HepG2 (cell line): ENCODE measurements around the gene NAA38. TPM values are rescaled to one million over a fixed set of nuclear protein-coding genes. Genes with fewer than 3 reads are reported as not detected.

Source experiments
- CEBPG ChIP-seq: IDR thresholded peaks from 2 replicates; pipeline ENCODE4 v1.6.1; 2016
- ERF ChIP-seq: IDR thresholded peaks from 2 replicates; pipeline ENCODE4 v1.6.1; 2018; ENCODE audit warnings: missing biosample characterization, missing genetic modification reagents
- GPN1 ChIP-seq: sonication (generic); formaldehyde crosslinking; IDR thresholded peaks from 2 replicates; pipeline ENCODE4 v1.5.1; 2020; ENCODE audit warnings: missing genetic modification reagents, borderline replicate concordance
- KDM4B ChIP-seq: sonication (generic); formaldehyde crosslinking; IDR thresholded peaks from 2 replicates; pipeline ENCODE4 v1.4.0; 2020; ENCODE audit warnings: missing genetic modification reagents
- KLF11 ChIP-seq: IDR thresholded peaks from 2 replicates; pipeline ENCODE4 v1.6.1; 2016; ENCODE audit warnings: missing compliant biosample characterization
- PTBP1 ChIP-seq: fragments of 200-400 bp; formaldehyde crosslinking; IDR thresholded peaks from 2 replicates; pipeline ENCODE4 v1.6.1; 2018; ENCODE audit warnings: low read length, low read depth; ENCODE audit not compliant: poor library complexity, severe bottlenecking
- RBFOX2 ChIP-seq: fragments of 200-400 bp; formaldehyde crosslinking; IDR thresholded peaks from 2 replicates; pipeline ENCODE4 v1.6.1; 2017; ENCODE audit warnings: low read depth, mild to moderate bottlenecking, low read length
- RNF2 ChIP-seq: fragments of 450-650 bp; conservative IDR thresholded peaks from 2 replicates; pipeline ENCODE4 v1.6.1; 2016; ENCODE audit warnings: low read depth
- SIN3B ChIP-seq: fragments of 150-350 bp; IDR thresholded peaks from 2 replicates; pipeline ENCODE4 v1.6.1; 2014; ENCODE audit warnings: low read length
- SMARCE1 ChIP-seq: fragments of 450-650 bp; IDR thresholded peaks from 2 replicates; pipeline ENCODE4 v1.6.1; 2017; ENCODE audit warnings: borderline replicate concordance
- TP53 ChIP-seq: sonication (generic); formaldehyde crosslinking; conservative IDR thresholded peaks from 2 replicates; pipeline ENCODE4 v1.4.0; 2020; ENCODE audit warnings: missing genetic modification reagents
- ZNF10 ChIP-seq: sonication (generic); formaldehyde crosslinking; IDR thresholded peaks from 2 replicates; pipeline ENCODE4 v1.4.0; 2020; ENCODE audit warnings: mild to moderate bottlenecking, low read depth, missing genetic modification reagents, borderline replicate concordance
- ZNF326 ChIP-seq: sonication (generic); formaldehyde crosslinking; IDR thresholded peaks from 2 replicates; pipeline ENCODE4 v1.4.0; 2020; ENCODE audit warnings: missing genetic modification reagents, borderline replicate concordance
- ZNF572 ChIP-seq: sonication (generic); formaldehyde crosslinking; IDR thresholded peaks from 2 replicates; pipeline ENCODE4 v1.5.1; 2020; ENCODE audit warnings: mild to moderate bottlenecking, missing genetic modification reagents
- ZNF781 ChIP-seq: sonication (generic); formaldehyde crosslinking; IDR thresholded peaks from 2 replicates; pipeline ENCODE4 v1.5.1; 2020; ENCODE audit warnings: borderline replicate concordance, mild to moderate bottlenecking, missing genetic modification reagents; ENCODE audit errors: not compliant biosample characterization
- polyA plus RNA-seq, 8 experiments: library from polyadenylated mRNA; depleted of rRNA in 3 of 8; stranded (reverse) in 7 of 8; unstranded in 1 of 8; fragments of >200 nt; fragmentation: Illumina TruSeq in 4 of 8; extraction: Trizol in 4 of 8; gene quantifications; 2 replicates each; pipeline versions ENCODE4 v1.2.1 to v1.2.3, GENCODE V29; 2011 to 2016; ENCODE audit warnings: low read depth in 4 of 8, missing spikeins in 1 of 8, mixed read lengths in 1 of 8; ENCODE audit not compliant: insufficient read depth in 1 of 8
- total RNA-seq, 5 experiments: library from RNA; depleted of rRNA; stranded (reverse); fragments of >200 nt; fragmentation: Illumina TruSeq; extraction: Trizol; gene quantifications; 2 replicates each; pipeline ENCODE4 v1.2.3, GENCODE V29; 2016; ENCODE audit warnings: low read depth in 1 of 5
- TF ChIP-seq, protein P1 (sequence below): sonication (generic); formaldehyde crosslinking; IDR thresholded peaks from 2 replicates; pipeline ENCODE4 v1.5.1; 2020; ENCODE audit warnings: missing genetic modification reagents, mild to moderate bottlenecking, borderline replicate concordance
- TF ChIP-seq, protein P2 (sequence below): IDR thresholded peaks from 2 replicates; pipeline ENCODE4 v1.6.1; 2016; ENCODE audit warnings: mild to moderate bottlenecking
- TF ChIP-seq, protein P3 (sequence below): sonication (generic); formaldehyde crosslinking; IDR thresholded peaks from 2 replicates; pipeline ENCODE4 v1.4.0; 2020; ENCODE audit warnings: missing genetic modification reagents
- TF ChIP-seq, protein P4 (sequence below): sonication (generic); formaldehyde crosslinking; IDR thresholded peaks from 2 replicates; pipeline ENCODE4 v1.4.0; 2020; ENCODE audit warnings: missing genetic modification reagents, low read depth, mild to moderate bottlenecking, borderline replicate concordance
- TF ChIP-seq, protein P5 (sequence below): sonication (generic); formaldehyde crosslinking; IDR thresholded peaks from 2 replicates; pipeline ENCODE4 v1.9.0; 2021; ENCODE audit warnings: missing genetic modification reagents, borderline replicate concordance

NAA38 gene
- total and polyA plus RNA-seq, 2 of the 13 experiments (the other 11 are each of a cell fraction or from before 2014, with no cell fraction given): 46.9 to 91.6 TPM

DNA sequence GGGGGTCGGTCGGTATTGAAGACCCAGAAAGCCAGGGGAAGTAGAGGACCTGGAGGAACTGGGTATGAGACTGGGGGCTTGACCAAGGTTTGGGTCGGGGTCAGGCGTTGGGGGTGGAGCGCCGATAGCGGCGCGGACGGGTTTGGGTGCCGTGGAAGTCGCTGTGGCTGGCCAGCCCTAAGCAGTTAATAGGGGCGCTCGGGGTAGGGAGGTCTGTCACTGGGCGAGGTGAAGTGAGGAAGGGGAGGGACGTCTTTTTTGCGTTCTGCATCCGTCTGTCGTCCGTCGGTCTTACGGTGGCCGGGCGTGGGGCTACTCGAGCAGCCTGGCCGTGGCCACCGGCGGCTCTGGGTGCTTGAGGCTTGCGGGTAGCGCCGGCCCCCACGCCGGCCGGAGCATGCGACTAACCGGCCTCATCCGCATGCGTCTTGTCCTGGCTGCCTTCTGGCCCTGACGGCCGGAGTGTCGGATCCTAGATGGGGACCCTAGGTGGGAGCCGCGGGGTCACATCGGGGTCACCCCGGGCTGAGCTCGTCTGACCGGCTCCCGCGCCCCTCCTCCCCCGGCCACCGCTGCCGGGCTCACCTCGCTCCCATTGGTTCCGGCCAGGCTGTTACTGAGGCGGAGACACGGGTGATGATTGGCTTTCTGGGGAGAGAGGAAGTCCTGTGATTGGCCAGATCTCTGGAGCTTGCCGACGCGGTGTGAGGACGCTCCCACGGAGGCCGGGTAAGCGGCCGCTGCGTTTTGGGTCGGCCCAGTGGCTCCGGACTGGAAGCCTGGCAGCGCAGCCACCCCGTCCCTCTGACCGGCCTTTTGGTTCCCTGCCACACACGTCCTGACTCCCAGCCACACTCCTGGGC is 12.8 kb downstream of the NAA38 start (continued):
- TF ChIP-seq, protein P1, sequence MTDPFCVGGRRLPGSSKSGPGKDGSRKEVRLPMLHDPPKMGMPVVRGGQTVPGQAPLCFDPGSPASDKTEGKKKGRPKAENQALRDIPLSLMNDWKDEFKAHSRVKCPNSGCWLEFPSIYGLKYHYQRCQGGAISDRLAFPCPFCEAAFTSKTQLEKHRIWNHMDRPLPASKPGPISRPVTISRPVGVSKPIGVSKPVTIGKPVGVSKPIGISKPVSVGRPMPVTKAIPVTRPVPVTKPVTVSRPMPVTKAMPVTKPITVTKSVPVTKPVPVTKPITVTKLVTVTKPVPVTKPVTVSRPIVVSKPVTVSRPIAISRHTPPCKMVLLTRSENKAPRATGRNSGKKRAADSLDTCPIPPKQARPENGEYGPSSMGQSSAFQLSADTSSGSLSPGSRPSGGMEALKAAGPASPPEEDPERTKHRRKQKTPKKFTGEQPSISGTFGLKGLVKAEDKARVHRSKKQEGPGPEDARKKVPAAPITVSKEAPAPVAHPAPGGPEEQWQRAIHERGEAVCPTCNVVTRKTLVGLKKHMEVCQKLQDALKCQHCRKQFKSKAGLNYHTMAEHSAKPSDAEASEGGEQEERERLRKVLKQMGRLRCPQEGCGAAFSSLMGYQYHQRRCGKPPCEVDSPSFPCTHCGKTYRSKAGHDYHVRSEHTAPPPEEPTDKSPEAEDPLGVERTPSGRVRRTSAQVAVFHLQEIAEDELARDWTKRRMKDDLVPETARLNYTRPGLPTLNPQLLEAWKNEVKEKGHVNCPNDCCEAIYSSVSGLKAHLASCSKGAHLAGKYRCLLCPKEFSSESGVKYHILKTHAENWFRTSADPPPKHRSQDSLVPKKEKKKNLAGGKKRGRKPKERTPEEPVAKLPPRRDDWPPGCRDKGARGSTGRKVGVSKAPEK (CRISPR knock-in tag): no peak
- no peak for TF ChIP-seq ZNF10 (CRISPR knock-in tag)
- no peak for TF ChIP-seq PTBP1
- no peak for TF ChIP-seq GPN1 (CRISPR knock-in tag)
- TF ChIP-seq, protein P2, sequence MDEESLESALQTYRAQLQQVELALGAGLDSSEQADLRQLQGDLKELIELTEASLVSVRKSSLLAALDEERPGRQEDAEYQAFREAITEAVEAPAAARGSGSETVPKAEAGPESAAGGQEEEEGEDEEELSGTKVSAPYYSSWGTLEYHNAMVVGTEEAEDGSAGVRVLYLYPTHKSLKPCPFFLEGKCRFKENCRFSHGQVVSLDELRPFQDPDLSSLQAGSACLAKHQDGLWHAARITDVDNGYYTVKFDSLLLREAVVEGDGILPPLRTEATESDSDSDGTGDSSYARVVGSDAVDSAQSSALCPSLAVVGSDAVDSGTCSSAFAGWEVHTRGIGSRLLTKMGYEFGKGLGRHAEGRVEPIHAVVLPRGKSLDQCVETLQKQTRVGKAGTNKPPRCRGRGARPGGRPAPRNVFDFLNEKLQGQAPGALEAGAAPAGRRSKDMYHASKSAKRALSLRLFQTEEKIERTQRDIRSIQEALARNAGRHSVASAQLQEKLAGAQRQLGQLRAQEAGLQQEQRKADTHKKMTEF: 0 out of 2 replicates have a peak, but pooled peaks have one; percentile 42
- TF ChIP-seq ZNF781 (CRISPR knock-in tag): no peak
- peak; percentile 61; the same call in 1 of the 2 replicates for TF ChIP-seq ZNF326 (CRISPR knock-in tag)
- TF ChIP-seq KLF11: no peak
- TF ChIP-seq ZNF572: no peak
- TF ChIP-seq KDM4B: no peak
- TF ChIP-seq RNF2: 0 out of 2 replicates have a peak, but pooled peaks have one; percentile 30
- TF ChIP-seq SIN3B: no peak
- TF ChIP-seq, protein P3, sequence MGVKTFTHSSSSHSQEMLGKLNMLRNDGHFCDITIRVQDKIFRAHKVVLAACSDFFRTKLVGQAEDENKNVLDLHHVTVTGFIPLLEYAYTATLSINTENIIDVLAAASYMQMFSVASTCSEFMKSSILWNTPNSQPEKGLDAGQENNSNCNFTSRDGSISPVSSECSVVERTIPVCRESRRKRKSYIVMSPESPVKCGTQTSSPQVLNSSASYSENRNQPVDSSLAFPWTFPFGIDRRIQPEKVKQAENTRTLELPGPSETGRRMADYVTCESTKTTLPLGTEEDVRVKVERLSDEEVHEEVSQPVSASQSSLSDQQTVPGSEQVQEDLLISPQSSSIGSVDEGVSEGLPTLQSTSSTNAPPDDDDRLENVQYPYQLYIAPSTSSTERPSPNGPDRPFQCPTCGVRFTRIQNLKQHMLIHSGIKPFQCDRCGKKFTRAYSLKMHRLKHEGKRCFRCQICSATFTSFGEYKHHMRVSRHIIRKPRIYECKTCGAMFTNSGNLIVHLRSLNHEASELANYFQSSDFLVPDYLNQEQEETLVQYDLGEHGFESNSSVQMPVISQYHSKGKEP (CRISPR knock-in tag): no peak
- TF ChIP-seq, protein P4, sequence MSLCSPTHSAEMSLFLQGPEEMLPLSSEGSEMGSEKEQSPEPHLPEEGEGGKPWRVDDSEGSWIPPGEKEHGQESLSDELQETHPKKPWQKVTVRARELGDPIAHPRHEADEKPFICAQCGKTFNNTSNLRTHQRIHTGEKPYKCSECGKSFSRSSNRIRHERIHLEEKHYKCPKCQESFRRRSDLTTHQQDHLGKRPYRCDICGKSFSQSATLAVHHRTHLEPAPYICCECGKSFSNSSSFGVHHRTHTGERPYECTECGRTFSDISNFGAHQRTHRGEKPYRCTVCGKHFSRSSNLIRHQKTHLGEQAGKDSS (CRISPR knock-in tag): peak; percentile 33; the same call in 1 of the 2 replicates
- no peak for TF ChIP-seq TP53
- no peak for TF ChIP-seq CEBPG (CRISPR knock-in tag)
- TF ChIP-seq SMARCE1: no peak
- peak; percentile 90 for TF ChIP-seq RBFOX2
- TF ChIP-seq ERF (CRISPR knock-in tag): no peak
- TF ChIP-seq, protein P5, sequence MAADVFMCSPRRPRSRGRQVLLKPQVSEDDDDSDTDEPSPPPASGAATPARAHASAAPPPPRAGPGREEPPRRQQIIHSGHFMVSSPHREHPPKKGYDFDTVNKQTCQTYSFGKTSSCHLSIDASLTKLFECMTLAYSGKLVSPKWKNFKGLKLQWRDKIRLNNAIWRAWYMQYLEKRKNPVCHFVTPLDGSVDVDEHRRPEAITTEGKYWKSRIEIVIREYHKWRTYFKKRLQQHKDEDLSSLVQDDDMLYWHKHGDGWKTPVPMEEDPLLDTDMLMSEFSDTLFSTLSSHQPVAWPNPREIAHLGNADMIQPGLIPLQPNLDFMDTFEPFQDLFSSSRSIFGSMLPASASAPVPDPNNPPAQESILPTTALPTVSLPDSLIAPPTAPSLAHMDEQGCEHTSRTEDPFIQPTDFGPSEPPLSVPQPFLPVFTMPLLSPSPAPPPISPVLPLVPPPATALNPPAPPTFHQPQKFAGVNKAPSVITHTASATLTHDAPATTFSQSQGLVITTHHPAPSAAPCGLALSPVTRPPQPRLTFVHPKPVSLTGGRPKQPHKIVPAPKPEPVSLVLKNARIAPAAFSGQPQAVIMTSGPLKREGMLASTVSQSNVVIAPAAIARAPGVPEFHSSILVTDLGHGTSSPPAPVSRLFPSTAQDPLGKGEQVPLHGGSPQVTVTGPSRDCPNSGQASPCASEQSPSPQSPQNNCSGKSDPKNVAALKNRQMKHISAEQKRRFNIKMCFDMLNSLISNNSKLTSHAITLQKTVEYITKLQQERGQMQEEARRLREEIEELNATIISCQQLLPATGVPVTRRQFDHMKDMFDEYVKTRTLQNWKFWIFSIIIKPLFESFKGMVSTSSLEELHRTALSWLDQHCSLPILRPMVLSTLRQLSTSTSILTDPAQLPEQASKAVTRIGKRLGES (CRISPR knock-in tag): no peak
